COLO668 (cell line): ENCODE data around the gene RAB41.
"Not testable (repeated sequence)": the region's sequence is repeated elsewhere in the genome, so short reads cannot be mapped to it uniquely, and the experiment has no call there.

Experiments used
- DNase-seq: peaks from one replicate; lab custom pipeline; 2025; ENCODE audit not compliant: unreplicated experiment; lab: John Stamatoyannopoulos, UW

Gene RAB41

DNA sequence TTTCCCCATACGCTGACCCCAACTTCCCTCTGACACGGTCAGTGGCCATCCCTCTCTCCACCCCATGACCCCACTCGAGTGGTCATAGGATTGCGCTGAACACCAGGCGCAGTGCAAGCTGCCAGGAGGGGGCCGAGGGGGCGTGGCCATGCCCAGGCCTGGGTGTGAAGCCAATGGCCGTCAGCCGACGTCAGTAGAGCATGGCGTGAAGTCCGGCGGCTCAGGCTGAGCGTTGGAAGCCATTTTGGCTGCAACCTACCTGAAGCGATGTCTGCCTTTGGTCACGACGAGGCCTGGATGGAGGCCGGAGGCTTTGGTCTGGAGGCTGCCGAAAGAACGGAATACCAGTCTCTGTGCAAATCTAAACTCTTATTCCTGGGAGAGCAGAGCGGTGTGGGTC lies at the start of gene RAB41:
Gene RAB41, plus strand, starts transcription at position 222 of the 400 bp plus-strand sequence. Its CDS starts 46 bp downstream, at position 268.
- DNase-seq: no peak

DNA sequence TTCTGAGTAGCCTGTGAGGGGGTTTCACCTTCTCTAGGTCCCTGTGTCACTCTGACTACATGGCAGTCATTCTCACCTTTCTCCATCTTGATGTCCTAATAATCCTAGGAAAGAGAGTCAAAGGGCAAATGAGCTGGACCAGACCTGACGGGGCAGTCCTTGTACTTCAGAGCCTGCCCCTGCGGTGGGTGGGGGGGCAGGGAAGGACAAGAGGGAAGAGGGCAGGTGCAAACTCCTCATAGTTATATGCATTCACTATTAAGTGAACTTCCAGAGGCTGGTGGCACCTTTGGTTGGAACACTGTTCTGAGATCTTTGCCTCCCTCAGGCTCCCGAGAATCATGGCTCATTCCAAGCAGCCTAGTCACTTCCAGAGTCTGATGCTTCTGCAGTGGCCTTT lies 47.6 kb upstream of the RAB41 start, which contains the start of gene AWAT1:
Gene AWAT1, plus strand, starts transcription at position 301 of the 400 bp plus-strand sequence. Its CDS starts 41 bp downstream, at position 342.
- no peak for DNase-seq

DNA sequence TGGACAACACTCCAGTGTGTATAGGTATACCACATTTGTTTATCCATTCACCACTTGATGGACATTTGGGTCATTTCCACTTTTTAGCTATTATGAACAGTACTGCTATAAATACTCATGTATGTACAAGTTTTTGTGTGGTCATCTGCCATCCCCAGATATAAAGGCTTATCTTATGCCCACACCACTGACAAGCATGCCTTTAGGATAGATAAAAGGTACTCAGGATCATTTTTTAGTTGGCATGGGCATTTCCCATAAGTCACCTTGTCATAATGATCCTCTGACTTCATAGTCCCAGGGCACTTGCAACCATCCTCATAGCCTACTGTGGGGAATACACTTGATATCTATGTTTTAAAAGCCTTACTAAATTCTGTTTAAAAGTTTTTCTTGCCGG lies 41.2 kb upstream of the RAB41 start:
- DNase-seq: no peak

DNA sequence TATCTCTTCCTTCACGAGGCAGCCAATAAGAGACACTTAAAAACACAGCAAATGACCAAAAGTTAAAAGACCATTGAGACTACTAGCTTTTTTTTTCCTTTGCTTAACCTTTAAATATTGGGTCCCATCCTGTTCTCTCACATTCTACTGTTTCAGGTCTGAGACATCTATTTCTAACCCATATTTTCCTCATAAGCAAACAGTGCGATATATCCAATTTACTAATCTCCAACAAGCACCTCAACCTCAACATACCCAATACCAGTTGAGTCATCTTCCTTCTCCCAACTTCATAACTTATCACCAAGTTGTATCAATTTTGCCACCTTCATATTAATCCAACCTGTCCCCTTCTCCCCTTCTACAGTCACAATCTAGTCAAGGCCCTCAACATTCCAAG lies 40.5 kb upstream of the RAB41 start:
- no peak for DNase-seq

DNA sequence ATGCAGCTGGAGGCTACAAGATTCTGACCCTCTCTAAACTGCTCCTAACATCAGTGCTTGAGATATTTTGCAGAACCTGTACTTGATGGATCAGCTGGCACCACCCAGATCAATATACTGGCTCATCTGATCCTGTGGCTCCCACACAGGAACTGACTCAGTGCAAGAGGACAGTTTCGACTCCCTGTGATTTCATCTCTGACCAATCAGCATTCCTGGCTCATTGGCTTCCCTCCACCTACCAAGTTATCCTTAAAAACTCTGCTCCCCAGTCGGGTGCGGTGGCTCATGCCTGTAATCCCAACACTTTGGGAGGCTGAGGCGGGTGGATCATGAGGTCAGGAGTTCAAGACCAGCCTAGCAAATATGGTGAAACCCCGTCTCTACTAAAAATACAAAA lies 38.4 kb upstream of the RAB41 start:
- not testable (repeated sequence) for DNase-seq

GRCh38 chrX:70244881-70245280 lies 37.1 kb upstream of the RAB41 start:
- DNase-seq: no peak

DNA sequence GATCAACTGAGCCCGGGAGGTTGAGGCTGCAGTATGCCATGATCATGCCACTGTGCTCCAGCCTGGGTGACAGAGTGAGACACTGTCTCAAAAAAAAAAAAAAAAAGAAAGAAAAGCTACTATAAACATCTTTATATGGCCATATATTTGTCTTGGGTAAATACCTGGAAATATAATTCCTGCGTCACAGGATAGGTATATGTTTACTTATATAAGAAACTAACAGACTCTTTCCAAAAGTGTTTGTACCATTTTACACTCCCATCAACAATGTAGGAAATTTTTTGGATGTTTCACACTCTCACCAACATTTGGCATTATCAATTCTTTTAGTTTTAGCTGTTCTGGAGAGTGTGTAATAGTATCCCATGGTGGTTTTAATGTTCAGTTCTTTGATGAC lies 34.7 kb upstream of the RAB41 start:
- no peak for DNase-seq

DNA sequence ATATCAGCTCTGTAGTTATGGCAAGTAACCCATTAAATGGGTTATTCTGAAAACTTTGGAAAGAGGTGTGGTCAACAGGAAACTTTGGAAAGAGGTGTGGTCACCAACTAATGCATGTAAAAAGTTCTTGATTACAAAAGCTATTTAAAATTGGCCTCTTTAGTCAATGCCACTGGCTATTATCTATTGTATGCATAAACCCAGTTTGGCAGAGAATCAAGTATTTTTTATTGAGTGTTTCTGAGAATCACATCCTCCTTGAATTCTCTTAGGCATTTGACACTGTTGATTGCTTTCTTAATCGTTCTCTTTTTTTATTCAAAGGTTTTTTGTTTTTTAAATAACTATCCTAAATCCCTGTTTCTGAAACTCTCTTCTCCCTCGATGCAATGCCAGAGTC lies 29.5 kb upstream of the RAB41 start:
- no peak for DNase-seq

- DNase-seq: no peak
These were observed 28.5 kb upstream of the RAB41 start for GRCh38 chrX:70253377-70254062.

- DNase-seq: no peak
These were observed 27.9 kb upstream of the RAB41 start for GRCh38 chrX:70254063-70254400.

- DNase-seq: peak; percentile 1
These were observed 27.1 kb upstream of the RAB41 start for GRCh38 chrX:70254909-70255308.

DNA sequence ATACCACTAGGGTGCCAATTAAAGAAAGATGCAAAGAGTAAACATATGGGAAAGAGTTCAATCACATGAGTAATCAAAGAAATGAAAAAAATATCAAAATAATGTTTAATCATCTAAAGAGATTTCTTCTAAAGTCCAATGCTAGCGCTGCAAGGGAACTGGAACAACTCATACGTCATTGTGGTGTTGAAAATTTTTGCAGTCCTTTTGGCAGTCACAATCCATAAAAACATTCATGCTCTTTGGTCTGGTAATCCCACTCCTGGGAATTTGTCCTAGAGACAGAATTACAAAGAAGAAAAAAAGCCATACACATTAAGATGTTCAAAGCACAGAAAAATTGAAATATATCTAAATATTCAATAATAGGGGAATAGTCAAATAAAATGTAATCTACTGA lies 26.5 kb upstream of the RAB41 start:
- no peak for DNase-seq

DNA sequence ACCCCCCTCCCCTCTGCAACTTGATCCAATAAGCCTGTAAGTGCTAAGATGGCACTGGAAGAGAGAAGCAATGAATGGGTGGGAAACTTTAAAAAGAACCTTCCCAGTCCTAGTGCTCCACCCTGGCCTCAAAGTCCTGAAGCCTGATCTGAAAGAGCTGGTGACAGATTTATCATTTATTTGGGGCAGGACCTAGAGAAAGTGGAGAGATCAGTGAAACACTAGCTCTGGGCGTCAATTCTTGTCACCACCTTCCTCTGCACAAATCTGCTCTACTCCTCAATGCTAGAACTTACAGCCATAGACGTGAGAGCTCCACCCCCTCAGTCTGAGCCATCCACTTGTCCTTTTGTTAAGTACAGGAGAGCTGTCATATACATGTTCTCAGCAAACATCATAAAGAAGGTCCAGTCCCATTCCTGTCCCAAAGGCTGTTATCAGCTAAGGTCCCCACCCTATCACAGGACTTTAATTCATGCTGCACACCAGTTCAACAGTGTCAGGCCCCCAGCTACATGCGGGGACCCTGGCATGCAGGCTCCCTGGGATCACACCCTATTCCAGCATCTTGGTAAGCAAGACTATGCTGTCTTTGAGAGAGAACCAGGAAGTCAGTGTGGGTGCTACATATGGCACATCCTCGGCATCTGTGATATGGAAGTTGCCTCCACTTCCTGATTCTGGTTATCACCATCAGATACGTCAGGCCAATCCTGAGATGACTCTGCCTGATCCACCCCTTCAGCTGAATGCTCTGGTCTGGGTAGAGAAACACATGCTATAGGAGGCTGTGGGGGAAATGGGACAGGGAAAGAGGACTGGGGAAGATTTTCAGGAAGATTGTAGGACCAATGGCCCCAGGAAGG lies 24.3 kb upstream of the RAB41 start:
- DNase-seq: no peak

DNA sequence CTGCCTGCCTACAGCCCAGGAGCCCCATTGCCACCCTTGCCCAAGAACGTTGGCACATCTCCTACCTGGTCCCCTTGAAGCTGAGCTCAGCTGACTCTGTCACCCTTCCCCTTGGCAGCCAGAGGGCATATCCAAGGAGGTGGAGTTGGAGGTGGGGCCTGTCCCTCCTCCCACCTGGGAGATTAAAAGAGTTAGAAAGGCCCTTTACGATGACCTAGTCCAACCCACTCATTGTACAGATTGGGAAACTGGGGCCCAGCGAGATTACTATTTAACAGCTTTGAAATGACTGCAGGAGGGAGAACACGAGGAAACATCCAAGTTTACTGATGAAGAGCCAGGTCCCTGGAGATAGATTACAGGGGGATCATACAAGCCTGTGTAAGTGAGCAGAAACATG lies 21.9 kb upstream of the RAB41 start, which contains the start of gene P2RY4:
Gene P2RY4, minus strand, starts transcription at position 101 of the 400 bp plus-strand sequence. CDS start 580 bp downstream, outside the sequence.
- DNase-seq: no peak

DNA sequence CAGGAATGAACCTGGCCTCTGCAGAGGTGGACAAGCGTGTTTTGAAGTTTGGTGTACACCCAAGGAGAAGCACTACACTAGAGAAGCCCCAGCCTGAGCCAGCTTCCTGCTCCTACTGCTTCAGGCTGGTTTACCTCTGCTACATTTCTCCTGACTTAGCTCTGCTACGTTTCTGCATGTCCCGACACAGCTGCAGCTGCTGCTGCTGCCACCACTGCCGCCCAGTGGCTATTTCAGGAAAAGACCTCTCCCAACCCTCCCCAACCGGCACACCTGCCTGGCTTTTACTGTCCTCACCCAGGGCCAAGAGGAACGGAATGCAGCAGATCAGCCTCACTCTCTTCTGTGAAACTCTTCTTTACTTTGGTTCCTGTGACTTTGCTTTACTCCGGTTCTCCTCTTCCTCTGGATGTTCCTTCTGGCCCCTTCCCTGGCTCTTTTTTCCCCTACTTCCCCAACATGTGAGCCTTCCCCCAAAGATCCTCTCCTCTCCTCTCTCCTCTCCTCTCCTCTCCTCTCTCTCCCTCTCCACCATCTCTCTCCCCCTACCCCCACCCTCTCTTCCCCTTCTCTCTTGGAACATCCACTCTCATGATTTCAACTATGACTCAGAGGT lies 18.9 kb upstream of the RAB41 start:
- peak; percentile 74 for DNase-seq

- no peak for DNase-seq
These were observed 17.2 kb upstream of the RAB41 start for GRCh38 chrX:70264784-70265183.

- no peak for DNase-seq
These were observed 13.9 kb upstream of the RAB41 start, which contains the start of gene ARR3 for GRCh38 chrX:70268034-70268433. Gene ARR3 (plus strand): TSS chrX:70268334. CDS start chrX:70269386, 1,052 bp downstream.

DNA sequence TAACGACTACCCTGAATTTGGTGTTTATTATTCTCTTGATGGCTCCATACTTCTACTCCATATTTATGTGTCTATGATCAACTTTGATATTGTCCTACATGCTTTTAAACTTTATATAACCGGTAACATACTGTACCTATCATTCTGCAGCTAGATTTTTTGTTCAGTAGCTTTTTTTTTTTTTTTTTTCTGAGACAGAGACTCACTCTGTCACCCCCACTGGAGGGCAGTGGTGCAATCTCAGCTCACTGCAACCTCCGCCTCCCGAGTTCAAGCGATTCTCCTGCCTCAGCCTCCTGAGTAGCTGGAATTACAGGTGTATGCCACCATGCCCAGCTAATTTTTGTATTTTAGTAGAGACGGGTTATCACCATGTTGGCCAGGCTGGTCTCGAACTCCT lies 7.9 kb upstream of the RAB41 start:
- DNase-seq: not testable (repeated sequence)

DNA sequence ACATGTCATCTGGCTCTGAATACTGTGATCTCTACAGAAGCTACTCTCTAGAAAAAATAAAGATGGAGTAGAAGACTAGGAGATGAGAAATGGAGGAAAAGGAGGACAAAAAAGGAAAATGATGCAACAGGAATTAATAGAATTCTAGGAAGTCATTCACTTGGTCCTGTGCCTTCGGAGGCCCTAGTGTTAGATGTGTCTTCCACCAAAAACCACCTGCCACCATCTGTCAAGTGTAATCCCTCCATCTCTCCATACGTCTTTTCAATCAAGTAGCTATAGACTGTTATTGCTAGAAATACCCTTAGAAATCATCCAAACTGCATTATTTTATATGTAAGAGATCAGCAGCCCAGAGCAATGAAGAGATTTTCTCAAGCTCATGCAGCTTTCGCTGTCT lies 2.9 kb upstream of the RAB41 start:
- DNase-seq: no peak

GRCh38 chrX:70280573-70280972 lies 1.4 kb upstream of the RAB41 start:
- no peak for DNase-seq

DNA sequence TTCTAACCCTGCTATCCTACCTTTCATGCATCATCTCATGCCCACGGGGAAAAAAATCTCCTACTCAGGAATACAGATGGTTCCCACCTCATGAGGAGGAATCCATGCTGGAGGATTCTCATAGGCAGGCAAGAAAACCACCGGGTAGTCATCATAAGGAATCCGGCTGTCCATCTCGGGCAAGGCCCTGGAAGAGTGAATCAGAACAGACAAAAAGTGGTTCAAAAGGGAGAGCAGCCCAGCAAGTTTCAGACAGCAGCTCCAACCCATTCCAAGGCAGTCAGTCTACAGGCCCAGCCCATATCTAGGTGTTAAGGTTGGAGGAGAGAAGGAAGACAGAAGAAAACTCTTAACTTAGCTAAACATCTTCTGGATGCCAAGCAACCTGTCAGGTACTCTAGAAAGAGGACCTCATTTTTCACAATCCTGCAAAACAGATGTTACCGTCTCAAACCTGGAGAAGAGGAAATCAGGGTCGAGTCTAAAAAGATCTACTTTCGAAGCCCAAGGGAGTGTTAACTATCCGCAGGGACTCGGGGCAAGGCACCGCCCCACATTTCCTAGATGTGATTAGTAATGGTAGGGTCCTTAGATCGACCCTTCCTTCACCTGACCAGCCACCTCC lies 7.3 kb downstream of the RAB41 start:
- DNase-seq: no peak
